DMS79 (cell line): Measurements from ENCODE around the gene ADCK2.
"Not testable (repeated sequence)": the region's sequence is repeated elsewhere in the genome, so short reads cannot be mapped to it uniquely, and the experiment has no call there.

ENCODE experiments used
- DNase-seq: peaks from one replicate; lab custom pipeline; 2025; lab: John Stamatoyannopoulos, UW

Gene ADCK2

GRCh38 chr7:140695381-140695780 is 22.6 kb downstream of the ADCK2 start:
- no peak for DNase-seq

DNA sequence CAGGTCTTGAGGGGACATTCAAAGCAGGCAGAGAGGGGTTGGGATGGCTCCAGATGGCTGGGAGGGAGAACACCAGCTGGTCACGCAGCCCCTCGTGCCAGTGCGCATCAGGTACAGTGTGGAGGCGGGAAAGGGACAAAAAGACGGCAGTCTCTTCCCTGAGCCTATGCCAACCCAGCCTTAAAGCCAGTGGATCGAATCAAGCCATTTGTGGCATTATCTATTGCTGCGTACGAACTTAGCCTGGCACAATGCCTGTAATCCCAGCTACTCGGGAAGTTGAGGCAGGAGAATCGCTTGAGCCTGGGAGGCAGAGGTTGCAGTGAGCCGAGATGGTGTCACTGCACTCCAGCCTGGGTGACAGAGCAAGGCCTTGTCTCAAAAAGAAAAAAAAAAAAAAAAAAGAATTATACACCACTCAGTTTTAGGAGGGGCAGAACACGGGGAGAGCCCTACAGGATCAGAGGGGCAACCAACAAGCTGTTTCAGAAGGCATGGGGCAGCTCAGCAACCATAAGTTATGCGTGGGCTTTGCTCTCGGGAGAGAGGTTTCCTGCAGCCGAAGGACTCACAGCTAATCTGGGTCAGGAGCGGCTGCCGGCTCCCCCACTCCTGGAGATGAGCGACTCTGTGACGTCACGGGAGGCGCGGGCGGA is 23.4 kb downstream of the ADCK2 start:
- peak; percentile 90 for DNase-seq

- DNase-seq: peak; percentile 85
These were observed 24.1 kb downstream of the ADCK2 start, which contains the start of gene NDUFB2 for GRCh38 chr7:140696680-140697446. Gene NDUFB2, plus strand, starts transcription at chr7:140696708. Its CDS starts 37 bp downstream, at chr7:140696745.

GRCh38 chr7:140697447-140698143 is 24.9 kb downstream of the ADCK2 start:
- no peak for DNase-seq

- peak; percentile 10 for DNase-seq
These were observed 25.7 kb downstream of the ADCK2 start for GRCh38 chr7:140698477-140698876.

DNA sequence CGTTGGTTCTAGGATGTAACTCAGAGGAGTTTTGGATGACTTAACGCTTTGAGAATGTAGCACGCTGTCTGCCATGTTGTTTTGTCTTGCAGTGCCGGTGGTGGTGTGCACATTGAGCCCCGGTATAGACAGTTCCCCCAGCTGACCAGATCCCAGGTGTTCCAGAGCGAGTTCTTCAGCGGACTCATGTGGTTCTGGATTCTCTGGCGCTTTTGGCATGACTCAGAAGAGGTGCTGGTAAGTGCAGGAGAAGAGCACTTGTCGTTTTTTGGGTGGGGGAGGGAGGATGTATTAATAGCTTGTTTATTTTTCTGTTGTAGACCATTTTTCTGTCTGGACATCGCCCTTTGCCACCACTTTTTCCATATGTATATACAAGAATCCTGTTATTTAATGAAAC is 30.0 kb downstream of the ADCK2 start:
- DNase-seq: no peak

DNA sequence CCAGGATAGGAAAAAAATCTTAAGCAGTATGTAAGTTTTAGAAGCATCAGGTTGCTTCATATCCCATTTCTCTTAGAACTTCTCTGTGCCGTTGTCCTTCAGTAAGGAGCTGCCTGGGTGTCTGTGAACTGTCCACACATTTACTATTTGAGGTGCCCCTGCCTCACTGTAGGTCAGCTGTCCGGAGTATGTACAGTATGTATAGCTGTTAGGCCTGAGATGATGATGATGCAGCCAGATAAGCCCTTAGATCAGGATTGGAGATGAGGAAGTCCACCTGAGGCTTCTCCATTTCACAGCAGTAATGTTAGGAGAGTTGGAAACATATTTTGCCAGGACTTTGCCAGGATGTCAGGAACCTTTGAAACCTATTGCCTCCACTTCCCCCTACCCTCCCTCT is 31.5 kb downstream of the ADCK2 start:
- no peak for DNase-seq

DNA sequence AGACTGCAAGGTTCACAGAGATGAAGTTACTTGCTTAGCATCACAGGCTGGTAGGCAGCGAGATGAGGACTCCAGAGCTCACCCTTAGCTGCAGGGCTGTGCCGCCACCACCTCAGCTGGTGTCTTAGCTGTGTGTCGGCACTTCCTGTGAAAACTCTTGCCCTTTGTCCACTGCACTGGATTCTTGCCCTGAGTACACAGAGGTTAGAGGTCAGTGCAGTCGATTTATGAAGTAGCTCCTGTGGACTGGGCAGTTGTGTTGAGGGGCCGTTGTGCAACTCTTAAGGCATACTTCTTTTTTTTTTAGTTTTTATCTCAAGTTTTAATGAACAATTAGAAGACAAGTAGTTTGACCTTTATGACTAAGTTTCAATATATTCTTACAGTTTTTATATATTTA is 34.4 kb downstream of the ADCK2 start:
- no peak for DNase-seq

DNA sequence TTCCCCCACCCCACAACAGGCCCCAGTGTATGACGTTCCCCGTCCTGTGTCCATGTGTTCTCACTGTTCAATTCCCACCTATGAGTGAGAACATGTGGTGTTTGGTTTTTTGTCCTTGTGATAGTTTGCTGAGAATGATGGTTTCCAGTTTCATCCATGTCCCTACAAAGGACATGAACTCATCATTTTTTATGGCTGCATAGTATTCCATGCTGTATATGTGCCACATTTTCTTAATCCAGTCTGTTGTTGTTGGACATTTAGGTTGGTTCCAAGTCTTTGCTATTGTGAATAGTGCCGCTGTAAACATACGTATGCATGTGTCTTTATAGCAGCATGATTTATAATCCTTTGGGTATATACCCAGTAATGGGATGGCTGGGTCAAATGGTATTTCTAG is 36.0 kb downstream of the ADCK2 start:
- not testable (repeated sequence) for DNase-seq

DNA sequence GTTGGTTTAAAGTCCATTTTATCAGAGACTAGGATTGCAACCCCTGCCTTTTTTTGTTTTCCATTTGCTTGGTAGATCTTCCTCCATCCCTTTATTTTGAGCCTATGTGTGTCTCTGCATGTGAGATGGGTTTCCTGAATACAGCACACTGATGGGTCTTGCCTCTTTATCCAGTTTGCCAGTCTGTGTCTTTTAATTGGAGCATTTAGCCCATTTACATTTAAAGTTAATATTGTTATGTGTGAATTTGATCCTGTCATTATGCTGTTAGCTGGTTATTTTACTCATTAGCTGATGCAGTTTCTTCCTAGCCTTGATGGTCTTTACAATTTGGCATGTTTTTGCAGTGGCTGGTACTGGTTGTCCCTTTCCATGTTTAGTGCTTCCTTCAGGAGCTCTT is 39.6 kb downstream of the ADCK2 start:
- not testable (repeated sequence) for DNase-seq

- no peak for DNase-seq
These were observed 41.7 kb downstream of the ADCK2 start for GRCh38 chr7:140714331-140715040.

DNA sequence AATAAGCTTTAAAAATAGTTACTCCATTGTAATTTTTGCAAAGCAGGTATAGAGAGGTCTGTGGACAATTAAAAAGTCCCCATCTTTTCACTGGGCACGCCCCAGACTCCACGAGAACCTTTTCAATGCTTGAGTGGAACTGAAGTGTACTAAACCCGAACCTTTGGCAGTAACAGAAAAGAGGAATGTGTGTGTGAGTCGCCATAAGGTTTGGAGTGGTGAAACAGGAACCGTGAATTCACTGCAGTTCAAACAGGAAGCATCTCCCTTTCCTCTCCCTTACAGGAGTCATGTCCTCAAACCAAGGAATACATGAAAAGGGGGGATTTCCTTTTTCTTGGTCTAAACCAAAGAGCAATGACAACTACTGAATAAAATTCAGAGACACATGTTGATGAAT is 47.0 kb downstream of the ADCK2 start:
- DNase-seq: peak; percentile 92

- DNase-seq: peak; percentile 73
These were observed 49.5 kb downstream of the ADCK2 start for GRCh38 chr7:140722254-140722653.

- no peak for DNase-seq
These were observed 50.3 kb downstream of the ADCK2 start for GRCh38 chr7:140723006-140723405.

- no peak for DNase-seq
These were observed 50.8 kb downstream of the ADCK2 start for GRCh38 chr7:140723574-140723973.

GRCh38 chr7:140724706-140725105 is 52.0 kb downstream of the ADCK2 start:
- DNase-seq: no peak

GRCh38 chr7:140726281-140726680 is 53.5 kb downstream of the ADCK2 start:
- DNase-seq: no peak

GRCh38 chr7:140732416-140732815 is 59.7 kb downstream of the ADCK2 start:
- no peak for DNase-seq

DNA sequence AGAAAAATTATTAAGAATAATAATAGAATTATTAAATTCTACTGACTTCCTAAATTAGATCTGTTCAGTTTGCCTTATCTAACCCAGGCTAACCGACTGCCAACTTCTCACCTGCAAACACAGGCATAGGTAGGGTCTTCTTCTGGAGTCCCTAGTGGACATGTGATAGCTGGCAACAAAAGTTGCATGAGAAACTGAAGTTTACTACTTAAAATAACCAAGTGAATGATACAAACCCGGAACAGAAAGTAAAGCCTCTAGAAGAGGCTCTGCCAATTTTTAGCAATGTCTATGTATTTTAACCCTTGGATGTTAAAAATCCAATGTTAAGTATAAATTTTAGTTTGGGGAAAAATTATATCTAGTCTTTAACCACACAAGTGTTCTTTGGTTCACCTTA is 61.4 kb downstream of the ADCK2 start:
- DNase-seq: no peak

GRCh38 chr7:140734729-140735128 is 62.0 kb downstream of the ADCK2 start:
- DNase-seq: no peak

DNA sequence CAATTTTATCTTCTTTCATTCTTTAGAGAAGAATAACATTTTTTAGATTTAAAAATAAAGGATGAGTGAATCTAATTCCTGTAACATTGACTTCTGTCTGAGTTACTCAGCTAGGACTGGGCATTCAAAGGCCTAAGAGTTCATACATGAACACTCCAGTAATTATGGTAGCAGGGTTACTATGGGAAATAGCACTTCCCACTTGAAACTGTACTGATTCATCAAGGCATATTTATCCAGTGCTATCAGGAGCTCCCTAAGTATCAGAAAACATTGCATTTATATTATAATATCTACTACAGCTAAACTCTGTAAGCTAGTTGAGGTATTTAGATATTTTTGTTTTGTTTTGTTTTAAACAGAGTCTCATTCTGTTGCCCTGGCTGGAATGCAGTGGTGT is 65.5 kb downstream of the ADCK2 start:
- no peak for DNase-seq

DNA sequence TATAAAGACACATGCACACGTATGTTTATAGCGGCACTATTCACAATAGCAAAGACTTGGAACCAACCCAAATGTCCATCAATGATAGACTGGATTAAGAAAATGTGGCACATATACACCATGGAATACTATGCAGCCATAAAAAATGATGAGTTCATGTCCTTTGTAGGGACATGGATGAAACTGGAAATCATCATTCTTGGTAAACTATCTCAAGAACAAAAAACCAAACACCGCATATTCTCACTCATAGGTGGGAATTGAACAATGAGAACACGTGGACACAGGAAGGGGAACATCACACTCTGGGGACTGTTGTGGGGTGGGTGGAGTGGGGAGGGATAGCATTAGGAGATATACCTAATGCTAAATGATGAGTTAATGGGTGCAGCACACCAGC is 70.5 kb downstream of the ADCK2 start:
- not testable (repeated sequence) for DNase-seq
